Panc1 (cell line): Measurements from ENCODE around the gene SCYGR4. TPM values are rescaled to one million over a fixed set of nuclear protein-coding genes. Genes with fewer than 3 reads are reported as not detected.

Source experiments
- total RNA-seq: library from RNA; stranded (reverse); gene quantifications from one replicate; pipeline ENCODE4 v1.2.1, GENCODE V29; 2021; ENCODE audit not compliant: unreplicated experiment

The SCYGR4 gene
- total RNA-seq, 1 experiment from 2014 or later, result not detected

Other genes starting within 250 kb of the SCYGR4 start
- gene TM4SF20, start 238.2 kb upstream of the SCYGR4 start, total RNA-seq, result not detected
- not detected for gene SCYGR1, start 229.5 kb upstream of the SCYGR4 start, total RNA-seq
- 98.5 TPM for gene AGFG1, start 145.3 kb upstream of the SCYGR4 start, total RNA-seq
- gene SCYGR2, start 18.6 kb upstream of the SCYGR4 start, total RNA-seq, result not detected
- not detected for gene SCYGR3, start 2.7 kb upstream of the SCYGR4 start, total RNA-seq
- gene SCYGR5, start 49.3 kb downstream of the SCYGR4 start, total RNA-seq, result not detected
- gene SLC19A3, start 100.5 kb downstream of the SCYGR4 start, total RNA-seq, result 0.28 TPM
- not detected for gene SCYGR6, start 107.3 kb downstream of the SCYGR4 start, total RNA-seq
- gene SCYGR7, start 110.8 kb downstream of the SCYGR4 start, total RNA-seq, result not detected
- not detected for gene SCYGR8, start 128.4 kb downstream of the SCYGR4 start, total RNA-seq
- not detected for gene CCL20, start 196.3 kb downstream of the SCYGR4 start, total RNA-seq